GM12878 (cell line): Measurements from ENCODE around the gene CROT.

Source experiments
- FOS ChIP-seq: IDR thresholded peaks from 3 replicates; pipeline ENCODE4 v1.6.1; 2011; ENCODE audit warnings: borderline replicate concordance; ENCODE audit not compliant: insufficient read length; ENCODE audit errors: extremely low read depth
- HDAC2 ChIP-seq: fragments of 200-600 bp; sonication (generic); IDR thresholded peaks from 2 replicates; pipeline ENCODE4 v1.6.1; 2017
- NFIC ChIP-seq: IDR thresholded peaks from 2 replicates; pipeline ENCODE4 v1.6.1; 2012; ENCODE audit warnings: low read depth, mild to moderate bottlenecking, inconsistent platforms, low read length, moderate library complexity
- TF ChIP-seq, protein P1 (sequence below): IDR thresholded peaks from 2 replicates; pipeline ENCODE4 v1.6.1; 2012; ENCODE audit warnings: low read depth, low read length, improper control_type of control experiment
- TF ChIP-seq, protein P2 (sequence below): fragments of 450-650 bp; IDR thresholded peaks from 2 replicates; pipeline ENCODE4 v1.6.1; 2017; ENCODE audit warnings: mild to moderate bottlenecking
- TF ChIP-seq, protein P3 (sequence below): fragments of 450-650 bp; IDR thresholded peaks from 2 replicates; pipeline ENCODE4 v1.6.1; 2017; ENCODE audit warnings: mild to moderate bottlenecking, low read depth, inconsistent platforms; ENCODE audit not compliant: poor library complexity, severe bottlenecking
- TF ChIP-seq, protein P4 (sequence below): fragments of 450-650 bp; formaldehyde crosslinking; IDR thresholded peaks from 2 replicates; pipeline ENCODE4 v1.4.0; 2022; ENCODE audit warnings: mild to moderate bottlenecking, moderate library complexity
- TF ChIP-seq, protein P5 (sequence below): IDR thresholded peaks from 2 replicates; pipeline ENCODE4 v1.6.1; 2011; ENCODE audit warnings: borderline replicate concordance, low read depth, mild to moderate bottlenecking, moderate library complexity, mixed read lengths, low read length; ENCODE audit not compliant: insufficient read depth; ENCODE audit errors: extremely low read length

DNA sequence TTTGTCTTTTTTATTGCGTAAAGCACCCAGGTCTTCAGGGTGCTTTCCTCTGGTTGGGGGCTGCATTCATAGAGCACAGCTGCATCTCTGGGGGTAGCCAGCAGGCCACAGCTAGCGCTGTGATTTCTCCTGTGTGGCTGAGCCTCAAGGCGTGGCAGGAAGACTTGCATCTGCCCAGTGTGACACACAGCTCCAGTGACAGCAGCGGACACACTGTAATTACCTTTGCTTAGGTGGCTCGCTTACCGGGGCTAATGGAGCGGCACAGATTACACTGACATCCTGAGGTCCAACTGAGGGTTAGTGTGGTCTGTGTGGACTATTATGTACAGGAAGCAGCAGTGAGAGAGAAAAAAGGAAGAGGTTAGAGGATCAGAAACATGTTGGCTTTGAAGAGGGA lies 102.9 kb downstream of the CROT start:
- TF ChIP-seq, protein P1, sequence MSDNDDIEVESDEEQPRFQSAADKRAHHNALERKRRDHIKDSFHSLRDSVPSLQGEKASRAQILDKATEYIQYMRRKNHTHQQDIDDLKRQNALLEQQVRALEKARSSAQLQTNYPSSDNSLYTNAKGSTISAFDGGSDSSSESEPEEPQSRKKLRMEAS: no peak
- TF ChIP-seq, protein P2, sequence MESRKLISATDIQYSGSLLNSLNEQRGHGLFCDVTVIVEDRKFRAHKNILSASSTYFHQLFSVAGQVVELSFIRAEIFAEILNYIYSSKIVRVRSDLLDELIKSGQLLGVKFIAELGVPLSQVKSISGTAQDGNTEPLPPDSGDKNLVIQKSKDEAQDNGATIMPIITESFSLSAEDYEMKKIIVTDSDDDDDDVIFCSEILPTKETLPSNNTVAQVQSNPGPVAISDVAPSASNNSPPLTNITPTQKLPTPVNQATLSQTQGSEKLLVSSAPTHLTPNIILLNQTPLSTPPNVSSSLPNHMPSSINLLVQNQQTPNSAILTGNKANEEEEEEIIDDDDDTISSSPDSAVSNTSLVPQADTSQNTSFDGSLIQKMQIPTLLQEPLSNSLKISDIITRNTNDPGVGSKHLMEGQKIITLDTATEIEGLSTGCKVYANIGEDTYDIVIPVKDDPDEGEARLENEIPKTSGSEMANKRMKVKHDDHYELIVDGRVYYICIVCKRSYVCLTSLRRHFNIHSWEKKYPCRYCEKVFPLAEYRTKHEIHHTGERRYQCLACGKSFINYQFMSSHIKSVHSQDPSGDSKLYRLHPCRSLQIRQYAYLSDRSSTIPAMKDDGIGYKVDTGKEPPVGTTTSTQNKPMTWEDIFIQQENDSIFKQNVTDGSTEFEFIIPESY: no peak
- TF ChIP-seq FOS (no peak), HDAC2 (no peak), NFIC (no peak)
- TF ChIP-seq, protein P3, sequence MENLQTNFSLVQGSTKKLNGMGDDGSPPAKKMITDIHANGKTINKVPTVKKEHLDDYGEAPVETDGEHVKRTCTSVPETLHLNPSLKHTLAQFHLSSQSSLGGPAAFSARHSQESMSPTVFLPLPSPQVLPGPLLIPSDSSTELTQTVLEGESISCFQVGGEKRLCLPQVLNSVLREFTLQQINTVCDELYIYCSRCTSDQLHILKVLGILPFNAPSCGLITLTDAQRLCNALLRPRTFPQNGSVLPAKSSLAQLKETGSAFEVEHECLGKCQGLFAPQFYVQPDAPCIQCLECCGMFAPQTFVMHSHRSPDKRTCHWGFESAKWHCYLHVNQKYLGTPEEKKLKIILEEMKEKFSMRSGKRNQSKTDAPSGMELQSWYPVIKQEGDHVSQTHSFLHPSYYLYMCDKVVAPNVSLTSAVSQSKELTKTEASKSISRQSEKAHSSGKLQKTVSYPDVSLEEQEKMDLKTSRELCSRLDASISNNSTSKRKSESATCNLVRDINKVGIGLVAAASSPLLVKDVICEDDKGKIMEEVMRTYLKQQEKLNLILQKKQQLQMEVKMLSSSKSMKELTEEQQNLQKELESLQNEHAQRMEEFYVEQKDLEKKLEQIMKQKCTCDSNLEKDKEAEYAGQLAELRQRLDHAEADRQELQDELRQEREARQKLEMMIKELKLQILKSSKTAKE: no peak
- TF ChIP-seq, protein P4, sequence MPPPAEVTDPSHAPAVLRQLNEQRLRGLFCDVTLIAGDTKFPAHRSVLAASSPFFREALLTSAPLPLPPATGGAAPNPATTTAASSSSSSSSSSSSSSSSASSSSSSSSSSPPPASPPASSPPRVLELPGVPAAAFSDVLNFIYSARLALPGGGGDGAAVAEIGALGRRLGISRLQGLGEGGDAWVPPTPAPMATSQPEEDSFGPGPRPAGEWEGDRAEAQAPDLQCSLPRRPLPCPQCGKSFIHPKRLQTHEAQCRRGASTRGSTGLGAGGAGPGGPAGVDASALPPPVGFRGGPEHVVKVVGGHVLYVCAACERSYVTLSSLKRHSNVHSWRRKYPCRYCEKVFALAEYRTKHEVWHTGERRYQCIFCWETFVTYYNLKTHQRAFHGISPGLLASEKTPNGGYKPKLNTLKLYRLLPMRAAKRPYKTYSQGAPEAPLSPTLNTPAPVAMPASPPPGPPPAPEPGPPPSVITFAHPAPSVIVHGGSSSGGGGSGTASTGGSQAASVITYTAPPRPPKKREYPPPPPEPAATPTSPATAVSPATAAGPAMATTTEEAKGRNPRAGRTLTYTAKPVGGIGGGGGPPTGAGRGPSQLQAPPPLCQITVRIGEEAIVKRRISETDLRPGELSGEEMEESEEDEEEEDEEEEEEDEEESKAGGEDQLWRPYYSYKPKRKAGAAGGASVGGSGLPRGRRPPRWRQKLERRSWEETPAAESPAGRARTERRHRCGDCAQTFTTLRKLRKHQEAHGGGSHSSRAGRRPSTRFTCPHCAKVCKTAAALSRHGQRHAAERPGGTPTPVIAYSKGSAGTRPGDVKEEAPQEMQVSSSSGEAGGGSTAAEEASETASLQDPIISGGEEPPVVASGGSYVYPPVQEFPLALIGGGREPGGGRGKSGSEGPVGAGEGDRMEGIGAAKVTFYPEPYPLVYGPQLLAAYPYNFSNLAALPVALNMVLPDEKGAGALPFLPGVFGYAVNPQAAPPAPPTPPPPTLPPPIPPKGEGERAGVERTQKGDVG (CRISPR knock-in tag): no peak
- TF ChIP-seq, protein P5, sequence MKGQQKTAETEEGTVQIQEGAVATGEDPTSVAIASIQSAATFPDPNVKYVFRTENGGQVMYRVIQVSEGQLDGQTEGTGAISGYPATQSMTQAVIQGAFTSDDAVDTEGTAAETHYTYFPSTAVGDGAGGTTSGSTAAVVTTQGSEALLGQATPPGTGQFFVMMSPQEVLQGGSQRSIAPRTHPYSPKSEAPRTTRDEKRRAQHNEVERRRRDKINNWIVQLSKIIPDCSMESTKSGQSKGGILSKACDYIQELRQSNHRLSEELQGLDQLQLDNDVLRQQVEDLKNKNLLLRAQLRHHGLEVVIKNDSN: no peak
